A549 treated with DMSO at 1 μM for 4 hours (cell line): ENCODE measurements around the gene TNFRSF9. TPM values are rescaled to one million over a fixed set of nuclear protein-coding genes. Genes with fewer than 3 reads are reported as not detected.

ENCODE experiments used
- total RNA-seq: library from RNA; stranded (reverse); fragments of 200-300 nt; extraction: Qiagen RNA extraction; gene quantifications from 5 replicates; pipeline ENCODE4 v1.2.3, GENCODE V29; 2022; ENCODE audit warnings: low read depth

TNFRSF9 gene
- 2.7 to 4.6 TPM (median 3.8 TPM) in 5 replicates for total RNA-seq

GRCh38 chr1:7940745-7941436 is at the start of gene TNFRSF9:
TNFRSF9 (minus strand) TSS chr1:7940839; CDS start chr1:7939994, 845 bp downstream.

GRCh38 chr1:7961216-7962013 is 20.8 kb upstream of the TNFRSF9 start, which contains the start of gene PARK7:
PARK7 (plus strand) TSS chr1:7961711; CDS start chr1:7962786, 1,075 bp downstream.

Other genes starting within 250 kb of the TNFRSF9 start
- gene VAMP3, start 169.5 kb downstream of the TNFRSF9 start, total RNA-seq, result 63.1 to 79.1 TPM (median 72.2 TPM) in 5 replicates
- gene PER3, start 156.5 kb downstream of the TNFRSF9 start, total RNA-seq, result 0.72 to 1.3 TPM (median 0.92 TPM) in 5 replicates
- 0.73 TPM in 1 of 5 replicates, not detected in the others for gene UTS2, start 87.8 kb downstream of the TNFRSF9 start, total RNA-seq
- 330 to 364 TPM (median 337 TPM) in 5 replicates for gene PARK7, start 20.9 kb upstream of the TNFRSF9 start, total RNA-seq
- gene ERRFI1, start 85.5 kb upstream of the TNFRSF9 start, total RNA-seq, result 47.5 to 60.7 TPM (median 59.6 TPM) in 5 replicates